ENCODE data around the gene CFLAR. TPM values are rescaled to one million over a fixed set of nuclear protein-coding genes. Genes with fewer than 3 reads are reported as not detected.

CFLAR gene
- total and polyA plus RNA-seq, 2 donors from 2014 or later, result 47.2 to 263 TPM

DNA sequence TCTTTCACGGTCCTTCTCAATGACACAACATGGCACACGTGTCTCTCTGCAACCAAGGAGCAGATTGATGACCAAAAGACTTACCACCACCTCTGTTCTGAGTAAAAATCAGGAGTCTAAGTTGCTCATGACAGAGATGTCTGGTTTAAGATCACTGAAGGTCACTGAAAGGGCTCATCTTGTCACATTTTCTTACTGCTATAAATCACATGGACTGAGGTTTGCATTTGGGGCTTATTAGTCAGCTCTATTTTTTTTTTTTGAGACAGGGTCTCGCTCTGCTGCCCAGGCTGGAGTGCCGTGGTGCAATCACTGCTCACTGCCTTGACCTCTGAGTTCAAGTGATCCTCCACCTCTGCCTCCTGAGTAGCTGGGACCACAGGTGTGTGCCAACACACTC, 19.4 kb downstream of the CFLAR start:
- FAIRE-seq (no peak), DNase-seq (no peak)
- no peak for TF ChIP-seq CTCF (IDR thresholded peaks at IDR 0.05; ENCODE audit: borderline replicate concordance, extremely low read depth, insufficient read depth)
- Histone ChIP-seq H3K27ac (ENCODE audit: low read depth in 2 of 2, low read length in 2 of 2) (peak overlapping the region in 1 of 2 donors; percentile 40), H3K36me3 (ENCODE audit: control insufficient read depth in 2 of 3, insufficient read depth in 3 of 3, low read length in 3 of 3) (peaks cover 4 to 32% (median 25%) of the 10 kb centered on the region in 3 donors), H3K9ac (ENCODE audit: low read length in 3 of 3) (no peak overlapping the region), H3K9me3 (ENCODE audit: control insufficient read depth in 2 of 3, insufficient read depth in 1 of 3, low read length in 3 of 3) (no peaks in the 10 kb centered on the region), H3K4me3 (ENCODE audit: low read length in 3 of 3) (no peak overlapping the region), H3K27me3 (ENCODE audit: control insufficient read depth, insufficient read depth, low read length) (no peaks in the 10 kb centered on the region), H3K4me1 (ENCODE audit: control insufficient read depth in 2 of 3, insufficient read depth in 2 of 3, low read depth in 1 of 3, low read length in 3 of 3) (peaks cover 0 to 20% (median 10%) of the 10 kb centered on the region in 3 donors)
- intact Hi-C loops (cut with DNase I), result no loop called here

GRCh38 chr2:201136889-201137321, 20.9 kb downstream of the CFLAR start:
- peak in 1 of 5 donors; percentile 74 for DNase-seq
- Histone ChIP-seq H3K27me3 (ENCODE audit: control insufficient read depth, insufficient read depth, low read length) (no peaks in the 10 kb centered on the region), H3K9me3 (ENCODE audit: control insufficient read depth in 2 of 3, insufficient read depth in 1 of 3, low read length in 3 of 3) (no peaks in the 10 kb centered on the region), H3K9ac (ENCODE audit: low read length in 3 of 3) (no peak overlapping the region), H3K4me1 (ENCODE audit: control insufficient read depth in 2 of 3, insufficient read depth in 2 of 3, low read depth in 1 of 3, low read length in 3 of 3) (peaks cover 0 to 17% (median 3%) of the 10 kb centered on the region in 3 donors), H3K27ac (ENCODE audit: low read depth in 2 of 2, low read length in 2 of 2) (peak overlapping the region; percentile 4 to 28), H3K4me3 (ENCODE audit: low read length in 3 of 3) (no peak overlapping the region), H3K36me3 (ENCODE audit: control insufficient read depth in 2 of 3, insufficient read depth in 3 of 3, low read length in 3 of 3) (peaks cover 4 to 35% (median 32%) of the 10 kb centered on the region in 3 donors)
- TF ChIP-seq CTCF (IDR thresholded peaks at IDR 0.05; ENCODE audit: borderline replicate concordance, extremely low read depth, insufficient read depth), result no peak
- intact Hi-C loops (cut with DNase I), result no loop called here
- no peak for FAIRE-seq

- no peak overlapping the region for H3K27ac ChIP-seq (ENCODE audit: low read depth in 2 of 2, low read length in 2 of 2)
- peaks cover 0 to 14% (median 0%) of the 10 kb centered on the region in 3 donors for H3K4me1 ChIP-seq (ENCODE audit: control insufficient read depth in 2 of 3, insufficient read depth in 2 of 3, low read depth in 1 of 3, low read length in 3 of 3)
- no peak overlapping the region for H3K4me3 ChIP-seq (ENCODE audit: low read length in 3 of 3)
- no peaks in the 10 kb centered on the region for H3K27me3 ChIP-seq (ENCODE audit: control insufficient read depth, insufficient read depth, low read length)
- DNase-seq (no peak), FAIRE-seq (no peak)
- H3K9ac ChIP-seq (ENCODE audit: low read length in 3 of 3), result no peak overlapping the region
- TF ChIP-seq CTCF (IDR thresholded peaks at IDR 0.05; ENCODE audit: borderline replicate concordance, extremely low read depth, insufficient read depth), result no peak
- intact Hi-C loops (cut with DNase I), result no loop called here
- H3K9me3 ChIP-seq (ENCODE audit: control insufficient read depth in 2 of 3, insufficient read depth in 1 of 3, low read length in 3 of 3), result no peaks in the 10 kb centered on the region
- H3K36me3 ChIP-seq (ENCODE audit: control insufficient read depth in 2 of 3, insufficient read depth in 3 of 3, low read length in 3 of 3), result peaks cover 4 to 35% (median 32%) of the 10 kb centered on the region in 3 donors
Measured at GRCh38 chr2:201137505-201138400, 21.8 kb downstream of the CFLAR start.
